ENCODE measurements around the gene PSAP. TPM values are rescaled to one million over a fixed set of nuclear protein-coding genes. Genes with fewer than 3 reads are reported as not detected.

The PSAP gene
- polyA plus RNA-seq, 3 donors: 3,391 to 8,673 (median 7,346) TPM

DNA sequence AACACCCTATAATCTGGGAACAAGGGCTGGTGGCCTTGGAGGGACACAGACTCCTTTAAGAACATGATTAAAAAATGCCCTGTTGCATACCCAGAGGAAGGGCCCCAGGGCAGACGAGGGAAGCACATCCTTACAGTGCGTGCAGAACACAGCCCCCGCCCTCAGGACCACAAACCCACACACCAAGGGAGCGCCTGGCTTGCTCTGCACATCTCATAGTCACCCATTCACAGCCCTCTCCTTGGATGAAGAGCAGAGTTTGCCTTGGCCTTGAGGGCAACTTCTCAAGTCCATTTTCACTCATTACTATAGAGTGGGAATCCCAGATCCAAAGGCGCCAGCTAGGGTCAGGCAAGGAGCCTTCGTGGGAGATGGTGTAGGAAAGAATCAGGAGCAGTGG is 71.4 kb downstream of the PSAP start:
- H3K9me3 Mint-ChIP-seq: peaks cover 0 to 7% (median 0%) of the 10 kb centered on the region in 7 donors
- Histone ChIP-seq H3K4me1 (ENCODE audit: control insufficient read depth in 1 of 2, insufficient read depth in 2 of 2, low read length in 2 of 2) (peaks cover 85 to 95% of the 10 kb centered on the region in 2 donors), H3K27me3 (ENCODE audit: control insufficient read depth in 2 of 2, insufficient read depth in 2 of 2, low read length in 2 of 2) (no peaks in the 10 kb centered on the region), H3K4me3 (replicated peaks in 1 of 3; ENCODE audit: low read depth in 2 of 3, low read length in 3 of 3) (no peak overlapping the region), H3K79me2 (ENCODE audit: insufficient read depth, low read length) (peaks cover 25% of the 10 kb centered on the region), H3K9ac (ENCODE audit: insufficient read depth, low read length, poor library complexity, severe bottlenecking) (no peak overlapping the region), H3K9me3 (replicated peaks in 1 of 2; ENCODE audit: control insufficient read depth in 1 of 2, insufficient read depth in 1 of 2, low read length in 2 of 2) (no peaks in the 10 kb centered on the region), H3K36me3 (replicated peaks in 1 of 2; ENCODE audit: control insufficient read depth in 1 of 2, insufficient read depth in 2 of 2, low read length in 2 of 2) (no peaks in the 10 kb centered on the region), H2AFZ (ENCODE audit: insufficient read depth, low read depth, low read length, poor library complexity, severe bottlenecking) (no peak overlapping the region), H4K20me1 (ENCODE audit: insufficient read depth, low read length) (peaks cover 3% of the 10 kb centered on the region), H3K4me2 (replicated peaks; ENCODE audit: extremely low read depth, low read length, poor library complexity, severe bottlenecking) (peak overlapping the region; percentile 1), H3K27ac (ENCODE audit: low read depth in 1 of 2, low read length in 2 of 2) (peak overlapping the region in 1 of 2 donors; percentile 92)
- no peak for DNase-seq
- TF ChIP-seq, protein P1, sequence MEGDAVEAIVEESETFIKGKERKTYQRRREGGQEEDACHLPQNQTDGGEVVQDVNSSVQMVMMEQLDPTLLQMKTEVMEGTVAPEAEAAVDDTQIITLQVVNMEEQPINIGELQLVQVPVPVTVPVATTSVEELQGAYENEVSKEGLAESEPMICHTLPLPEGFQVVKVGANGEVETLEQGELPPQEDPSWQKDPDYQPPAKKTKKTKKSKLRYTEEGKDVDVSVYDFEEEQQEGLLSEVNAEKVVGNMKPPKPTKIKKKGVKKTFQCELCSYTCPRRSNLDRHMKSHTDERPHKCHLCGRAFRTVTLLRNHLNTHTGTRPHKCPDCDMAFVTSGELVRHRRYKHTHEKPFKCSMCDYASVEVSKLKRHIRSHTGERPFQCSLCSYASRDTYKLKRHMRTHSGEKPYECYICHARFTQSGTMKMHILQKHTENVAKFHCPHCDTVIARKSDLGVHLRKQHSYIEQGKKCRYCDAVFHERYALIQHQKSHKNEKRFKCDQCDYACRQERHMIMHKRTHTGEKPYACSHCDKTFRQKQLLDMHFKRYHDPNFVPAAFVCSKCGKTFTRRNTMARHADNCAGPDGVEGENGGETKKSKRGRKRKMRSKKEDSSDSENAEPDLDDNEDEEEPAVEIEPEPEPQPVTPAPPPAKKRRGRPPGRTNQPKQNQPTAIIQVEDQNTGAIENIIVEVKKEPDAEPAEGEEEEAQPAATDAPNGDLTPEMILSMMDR (IDR thresholded peaks at IDR 0.05): no peak
- peaks cover 91% of the 10 kb centered on the region for H3K4me1 Mint-ChIP-seq
- WGBS (ENCODE audit: insufficient coverage): 23% methylated on average over 4 of the region's 6 CpGs
- no peak overlapping the region for H3K4me3 Mint-ChIP-seq
- peak overlapping the region in 1 of 7 donors; percentile 45 for H3K27ac Mint-ChIP-seq
- peaks cover 2 to 11% of the 10 kb centered on the region in 2 donors for H3K36me3 Mint-ChIP-seq
- peaks cover under 1 to 9% (median 2%) of the 10 kb centered on the region in 3 donors for H3K27me3 Mint-ChIP-seq (ENCODE audit: low read depth in 3 of 3)
- intact Hi-C loops (cut with micrococcal nuclease): loop anchor here in 1 of 2 donors (10.0 kb wide), 1 partner anchor 405 kb away; no protein-coding TSS in a partner anchor

DNA sequence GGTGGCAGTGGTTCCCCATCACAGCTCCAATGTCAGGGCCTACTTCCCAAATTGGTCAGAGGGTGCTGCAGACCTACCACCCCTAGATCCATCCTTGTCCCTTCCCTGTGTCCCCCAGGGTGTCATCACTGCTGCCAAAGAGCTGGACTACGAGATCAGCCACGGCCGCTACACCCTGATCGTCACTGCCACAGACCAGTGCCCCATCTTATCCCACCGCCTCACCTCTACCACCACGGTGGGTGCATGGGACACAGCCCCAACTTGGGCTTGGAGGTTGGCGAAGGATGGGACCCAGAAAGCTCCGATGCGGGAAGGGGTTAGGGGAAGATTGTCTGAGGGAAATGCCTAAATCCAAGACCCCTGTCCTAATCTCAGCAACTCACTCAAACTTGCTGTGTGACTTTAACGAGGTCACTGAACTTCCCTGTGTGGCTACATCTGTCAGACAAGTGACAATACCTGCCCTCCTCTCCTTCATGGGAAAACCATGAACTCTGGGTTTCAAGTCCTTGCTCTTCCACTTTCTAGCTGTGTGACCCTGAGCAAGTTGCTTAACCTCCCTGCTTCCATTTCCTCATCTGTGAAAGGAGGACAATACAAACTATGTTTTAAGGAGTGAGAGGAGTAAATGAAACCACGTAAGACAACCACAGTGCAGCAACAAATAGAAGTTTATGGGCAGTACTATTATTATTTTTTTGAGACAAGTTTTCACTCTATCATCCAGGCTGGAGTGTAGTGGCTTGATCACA is 72.8 kb downstream of the PSAP start:
- Histone ChIP-seq H3K9ac (ENCODE audit: insufficient read depth, low read length, poor library complexity, severe bottlenecking) (no peak overlapping the region), H2AFZ (ENCODE audit: insufficient read depth, low read depth, low read length, poor library complexity, severe bottlenecking) (no peak overlapping the region), H3K4me3 (replicated peaks in 1 of 3; ENCODE audit: low read depth in 2 of 3, low read length in 3 of 3) (peak overlapping the region in 1 of 3 experiments; percentile 26), H4K20me1 (ENCODE audit: insufficient read depth, low read length) (peaks cover 4% of the 10 kb centered on the region), H3K36me3 (replicated peaks in 1 of 2; ENCODE audit: control insufficient read depth in 1 of 2, insufficient read depth in 2 of 2, low read length in 2 of 2) (no peaks in the 10 kb centered on the region), H3K27ac (ENCODE audit: low read depth in 1 of 2, low read length in 2 of 2) (peak overlapping the region; percentile 50 to 92), H3K79me2 (ENCODE audit: insufficient read depth, low read length) (peaks cover 39% of the 10 kb centered on the region), H3K4me2 (replicated peaks; ENCODE audit: extremely low read depth, low read length, poor library complexity, severe bottlenecking) (peak overlapping the region; percentile 14), H3K4me1 (ENCODE audit: control insufficient read depth in 1 of 2, insufficient read depth in 2 of 2, low read length in 2 of 2) (peaks cover 84 to 98% of the 10 kb centered on the region in 2 donors), H3K27me3 (ENCODE audit: control insufficient read depth in 2 of 2, insufficient read depth in 2 of 2, low read length in 2 of 2) (no peaks in the 10 kb centered on the region), H3K9me3 (replicated peaks in 1 of 2; ENCODE audit: control insufficient read depth in 1 of 2, insufficient read depth in 1 of 2, low read length in 2 of 2) (no peaks in the 10 kb centered on the region)
- H3K27me3 Mint-ChIP-seq (ENCODE audit: low read depth in 3 of 3): peaks cover 0 to 8% (median 2%) of the 10 kb centered on the region in 3 donors
- H3K27ac Mint-ChIP-seq: peak overlapping the region; percentile 35 to 96 (median 80)
- peaks cover 91% of the 10 kb centered on the region for H3K4me1 Mint-ChIP-seq
- TF ChIP-seq, protein P1 (IDR thresholded peaks at IDR 0.05): no peak
- 64% methylated on average over 3 of the region's 11 CpGs for WGBS (ENCODE audit: insufficient coverage)
- peak in 2 of 3 donors; percentile 54 to 58 for DNase-seq
- H3K4me3 Mint-ChIP-seq: peak overlapping the region in 1 of 2 donors; percentile 35
- intact Hi-C loops (cut with micrococcal nuclease): loop anchor here in 1 of 2 donors (10.0 kb wide), 1 partner anchor 403 kb away; no protein-coding TSS in a partner anchor
- H3K9me3 Mint-ChIP-seq: peaks cover 0 to 7% (median 0%) of the 10 kb centered on the region in 7 donors
- H3K36me3 Mint-ChIP-seq: peaks cover 2 to 10% of the 10 kb centered on the region in 2 donors
